C4-2B (cell line): ENCODE data around the gene CDK6.

Experiments used
- H3K27ac ChIP-seq: fragments of 450-650 bp; 2 replicates; pipeline ENCODE4 v1.5.1; 2017
- ZFX ChIP-seq: fragments of 450-650 bp; IDR thresholded peaks from 2 replicates; pipeline ENCODE4 v1.6.1; 2017
- TF ChIP-seq, protein P1 (sequence below): fragments of 450-650 bp; conservative IDR thresholded peaks from 2 replicates; pipeline ENCODE4 v1.5.1; 2017; ENCODE audit warnings: mild to moderate bottlenecking

CDK6 gene

DNA sequence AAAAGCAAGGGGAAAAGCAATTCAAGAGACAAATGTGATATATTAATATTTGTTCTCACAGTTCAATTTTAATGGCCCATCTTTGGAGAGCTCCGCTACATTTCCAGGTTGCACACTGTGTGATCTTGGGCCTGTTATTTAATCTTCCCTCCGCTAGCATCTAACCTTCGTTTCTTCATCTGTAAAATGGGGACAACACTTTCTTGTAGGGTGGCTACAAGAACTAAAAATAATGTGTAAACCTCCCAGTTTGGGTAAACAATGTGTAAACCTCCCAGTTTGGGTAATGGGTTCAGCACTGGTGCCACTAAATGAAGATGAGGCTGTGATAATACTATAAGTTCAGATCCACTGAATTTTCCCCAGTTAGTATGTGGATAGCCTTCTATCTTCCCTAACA lies 99.5 kb downstream of the CDK6 start:
- H3K27ac ChIP-seq, result no peak overlapping the region
- TF ChIP-seq, protein P1, sequence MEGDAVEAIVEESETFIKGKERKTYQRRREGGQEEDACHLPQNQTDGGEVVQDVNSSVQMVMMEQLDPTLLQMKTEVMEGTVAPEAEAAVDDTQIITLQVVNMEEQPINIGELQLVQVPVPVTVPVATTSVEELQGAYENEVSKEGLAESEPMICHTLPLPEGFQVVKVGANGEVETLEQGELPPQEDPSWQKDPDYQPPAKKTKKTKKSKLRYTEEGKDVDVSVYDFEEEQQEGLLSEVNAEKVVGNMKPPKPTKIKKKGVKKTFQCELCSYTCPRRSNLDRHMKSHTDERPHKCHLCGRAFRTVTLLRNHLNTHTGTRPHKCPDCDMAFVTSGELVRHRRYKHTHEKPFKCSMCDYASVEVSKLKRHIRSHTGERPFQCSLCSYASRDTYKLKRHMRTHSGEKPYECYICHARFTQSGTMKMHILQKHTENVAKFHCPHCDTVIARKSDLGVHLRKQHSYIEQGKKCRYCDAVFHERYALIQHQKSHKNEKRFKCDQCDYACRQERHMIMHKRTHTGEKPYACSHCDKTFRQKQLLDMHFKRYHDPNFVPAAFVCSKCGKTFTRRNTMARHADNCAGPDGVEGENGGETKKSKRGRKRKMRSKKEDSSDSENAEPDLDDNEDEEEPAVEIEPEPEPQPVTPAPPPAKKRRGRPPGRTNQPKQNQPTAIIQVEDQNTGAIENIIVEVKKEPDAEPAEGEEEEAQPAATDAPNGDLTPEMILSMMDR, result no peak
- no peak for TF ChIP-seq ZFX

GRCh38 chr7:92735707-92736106 lies 100.7 kb downstream of the CDK6 start:
- TF ChIP-seq, protein P1, result no peak
- TF ChIP-seq ZFX, result no peak
- no peak overlapping the region for H3K27ac ChIP-seq

DNA sequence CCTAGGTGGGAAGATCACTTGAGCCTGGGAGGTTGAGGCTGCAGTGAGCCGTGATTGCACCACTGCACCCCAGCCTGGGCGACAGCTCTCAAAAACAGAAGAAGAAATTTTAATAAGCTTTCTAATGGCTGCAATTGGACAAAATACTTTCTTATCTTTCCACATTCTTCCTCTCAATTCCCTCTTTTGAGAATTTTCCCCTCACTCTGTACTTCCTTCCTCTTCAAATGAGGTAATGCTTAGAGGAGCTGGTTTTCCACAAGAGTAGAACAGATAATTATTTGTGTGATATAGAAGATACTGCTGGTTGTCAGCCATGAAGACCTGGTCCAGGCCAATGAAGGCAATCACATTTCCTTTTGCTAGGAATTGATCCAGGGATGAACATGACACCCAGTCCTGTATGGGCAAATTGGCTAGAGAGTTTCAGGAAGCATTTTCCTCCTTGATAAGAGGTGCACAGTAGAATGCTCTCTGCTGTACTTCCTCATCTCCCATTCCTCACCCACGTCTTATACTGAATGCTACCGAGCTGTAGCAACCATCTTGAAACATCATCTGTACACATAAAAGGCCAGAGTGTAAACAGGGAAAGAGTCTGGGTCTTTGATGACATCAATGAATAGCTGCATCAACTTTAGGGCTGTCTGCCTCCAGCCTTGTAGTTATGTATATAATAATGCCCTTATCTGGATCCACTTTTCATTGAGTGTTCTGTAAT lies 103.9 kb downstream of the CDK6 start:
- TF ChIP-seq, protein P1, result no peak
- no peak for TF ChIP-seq ZFX
- H3K27ac ChIP-seq, result no peak overlapping the region

DNA sequence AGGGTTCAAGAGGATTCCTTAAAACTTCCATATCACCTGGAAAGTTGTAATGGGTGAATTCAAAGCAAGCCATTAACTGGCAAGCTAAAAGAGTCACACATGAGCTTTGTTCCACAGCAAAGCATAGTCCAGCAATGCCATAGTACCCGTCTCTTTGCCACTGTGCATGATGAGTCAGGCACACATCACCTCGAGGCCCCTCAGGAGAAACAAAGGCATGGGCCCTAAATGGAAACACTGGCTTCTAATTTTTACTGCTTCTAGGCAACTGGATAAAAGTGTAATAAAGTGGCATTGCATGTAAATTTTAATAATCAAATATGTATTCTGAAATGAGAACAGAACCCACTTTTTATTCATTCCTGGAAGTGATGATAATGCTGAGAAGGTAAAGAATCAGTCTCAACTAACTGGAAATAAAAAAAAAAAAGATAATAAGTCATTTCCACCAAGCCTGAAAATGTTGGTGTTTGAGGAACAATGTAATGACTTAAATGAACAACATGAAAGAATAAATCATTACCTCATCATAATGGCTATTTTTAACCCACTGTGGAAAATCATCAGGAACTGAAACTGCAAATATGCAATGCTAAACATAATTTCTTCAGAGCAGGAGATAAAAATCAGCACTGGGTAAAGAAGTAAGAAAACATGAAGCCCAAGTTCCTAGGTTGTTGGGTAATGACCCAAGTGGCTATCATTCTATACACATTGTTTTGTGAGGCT lies 104.9 kb downstream of the CDK6 start:
- H3K27ac ChIP-seq, result no peak overlapping the region

GRCh38 chr7:92730808-92731207 lies 105.6 kb downstream of the CDK6 start:
- no peak overlapping the region for H3K27ac ChIP-seq
- TF ChIP-seq, protein P1, result no peak
- no peak for TF ChIP-seq ZFX

More for the DNA sequence above, 104.9 kb downstream of the CDK6 start:
- TF ChIP-seq, protein P1, result no peak
- no peak for TF ChIP-seq ZFX

GRCh38 chr7:92729751-92730150 lies 106.6 kb downstream of the CDK6 start:
- TF ChIP-seq, protein P1, result no peak
- no peak for TF ChIP-seq ZFX

DNA sequence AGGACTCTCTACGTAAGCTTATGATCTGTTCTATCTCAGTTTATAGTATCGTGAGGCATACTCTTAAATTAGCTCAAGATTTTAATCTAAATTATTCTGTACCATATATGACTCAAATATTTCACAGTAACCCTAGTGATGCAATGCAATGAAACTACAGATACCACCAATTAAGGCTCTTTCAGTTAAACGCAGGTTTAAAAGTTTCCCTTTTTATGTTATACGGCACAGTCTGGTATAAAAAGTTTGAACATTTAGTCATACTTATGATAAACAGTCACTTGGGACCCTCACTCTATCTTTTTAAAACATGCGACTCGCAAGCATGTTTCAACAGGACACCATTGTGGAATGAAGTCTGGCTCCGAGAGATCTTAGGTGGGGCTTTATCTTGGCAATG lies 107.2 kb downstream of the CDK6 start:
- no peak for TF ChIP-seq ZFX
- TF ChIP-seq, protein P1, result no peak
- no peak overlapping the region for H3K27ac ChIP-seq

More at GRCh38 chr7:92729751-92730150, 106.6 kb downstream of the CDK6 start:
- H3K27ac ChIP-seq, result no peak overlapping the region
